ENCODE results near the gene WFIKKN1.

WFIKKN1 gene

GRCh38 chr16:638034-638543 lies 7.3 kb downstream of the WFIKKN1 start:
- DNase-seq = no peak

GRCh38 chr16:638836-639235 lies 8.1 kb downstream of the WFIKKN1 start:
- no peak for DNase-seq

- DNase-seq = no peak
Measured at GRCh38 chr16:640614-641013, 9.8 kb downstream of the WFIKKN1 start.

GRCh38 chr16:641326-642188 lies 10.8 kb downstream of the WFIKKN1 start, which contains the start of gene MCRIP2:
TSS of gene MCRIP2 (plus strand) at chr16:641828. CDS start at chr16:641992, 164 bp downstream.
- DNase-seq = peak; percentile 67 to 78

GRCh38 chr16:642189-643049 lies 11.6 kb downstream of the WFIKKN1 start:
- DNase-seq = peak in 1 of 2 experiments; percentile 46

- no peak for DNase-seq
Measured at GRCh38 chr16:643050-643368, 12.2 kb downstream of the WFIKKN1 start.

- no peak for DNase-seq
Measured at GRCh38 chr16:644556-644955, 13.8 kb downstream of the WFIKKN1 start.

GRCh38 chr16:645852-646678 lies 15.3 kb downstream of the WFIKKN1 start:
- no peak for DNase-seq

GRCh38 chr16:646679-647172 lies 15.9 kb downstream of the WFIKKN1 start:
- DNase-seq = no peak

- no peak for DNase-seq
Measured at GRCh38 chr16:647173-647902, 16.6 kb downstream of the WFIKKN1 start.

- peak; percentile 27 to 54 for DNase-seq
Measured at GRCh38 chr16:648071-648780, 17.4 kb downstream of the WFIKKN1 start.

- peak; percentile 91 to 92 for DNase-seq
Measured at GRCh38 chr16:648781-649589, 18.2 kb downstream of the WFIKKN1 start, which contains the start of gene WDR90. TSS of gene WDR90 (plus strand) at chr16:649365. CDS start at chr16:649417, 52 bp downstream.

- no peak for DNase-seq
Measured at GRCh38 chr16:649631-650030, 18.8 kb downstream of the WFIKKN1 start.

- DNase-seq = no peak
Measured at GRCh38 chr16:651844-652243, 21.1 kb downstream of the WFIKKN1 start.

GRCh38 chr16:652454-653305 lies 21.9 kb downstream of the WFIKKN1 start:
- no peak for DNase-seq

GRCh38 chr16:654034-654433 lies 23.2 kb downstream of the WFIKKN1 start:
- no peak for DNase-seq

GRCh38 chr16:657487-657886 lies 26.7 kb downstream of the WFIKKN1 start:
- DNase-seq = no peak

- no peak for DNase-seq
Measured at GRCh38 chr16:658679-659571, 28.1 kb downstream of the WFIKKN1 start.
